Stimulated activated CD8-positive, alpha-beta memory T cell treated with anti-CD3 and anti-CD28 coated beads, Interleukin-12 subunit alpha, Interleukin-12 subunit beta, amount 100 ng/mL, for 1 hour (primary cell): ENCODE data around the gene RHOU.

Experiments used
- DNase-seq: peaks from one replicate; pipeline ENCODE4 v3.0.0-alpha.2; 2020; ENCODE audit warnings: low read depth

The RHOU gene

GRCh38 chr1:228737601-228738041 lies 2.3 kb downstream of the RHOU start:
- no peak for DNase-seq

DNA sequence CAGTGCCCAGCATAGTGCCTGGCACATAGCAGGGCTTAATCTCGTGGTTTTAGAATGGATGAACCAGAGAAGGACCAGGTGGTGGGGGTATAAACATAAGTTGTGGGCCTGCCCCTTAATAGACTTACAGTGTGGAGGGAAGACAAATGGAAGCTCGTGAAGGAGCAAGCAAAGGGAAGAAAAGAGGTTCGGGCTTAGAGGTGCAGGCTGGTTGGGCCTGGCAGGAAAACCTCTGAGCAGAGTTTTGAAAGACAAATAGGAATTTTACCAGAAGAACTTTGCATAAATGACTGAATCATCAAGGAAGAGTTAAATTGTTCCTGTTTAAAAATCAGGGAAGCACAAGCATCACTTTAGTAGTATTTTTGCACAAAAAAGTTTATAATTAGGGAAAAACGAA lies 4.5 kb downstream of the RHOU start:
- no peak for DNase-seq

DNA sequence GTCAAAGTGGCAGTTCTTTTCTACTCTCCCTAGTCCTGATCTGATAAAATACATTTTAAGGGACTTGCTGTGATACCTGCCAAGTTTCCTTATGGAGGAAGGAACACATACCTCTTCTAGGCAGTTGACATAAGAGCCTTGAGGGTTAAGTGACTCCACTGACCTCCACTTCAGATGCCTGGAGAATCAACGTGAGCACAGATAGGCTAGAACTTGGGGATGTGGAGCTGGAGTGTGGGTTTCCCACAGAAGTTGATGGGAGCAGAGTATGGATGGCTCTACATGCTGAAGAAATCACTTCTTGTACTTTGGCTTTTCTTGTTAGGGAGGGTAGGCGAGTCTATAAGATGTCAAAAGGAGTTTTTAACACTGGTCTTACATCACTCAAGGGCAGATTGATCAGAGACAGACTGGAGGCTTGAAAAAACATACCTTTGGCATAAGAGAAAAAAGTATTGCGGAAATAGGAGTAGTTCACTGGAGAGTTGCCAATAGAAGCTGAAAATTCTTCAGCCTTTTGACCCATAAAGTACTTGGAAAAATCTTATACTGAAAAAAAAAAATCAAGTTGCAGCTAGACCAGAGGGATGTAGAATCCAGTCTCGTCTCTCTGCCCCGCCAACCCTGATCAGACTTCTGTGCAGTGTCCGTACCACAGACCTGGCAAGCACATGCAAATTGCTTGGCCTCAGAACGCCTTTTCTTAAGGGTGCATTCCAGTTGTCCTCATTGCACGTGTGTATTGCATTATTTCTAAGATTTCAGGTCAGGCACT lies 5.5 kb downstream of the RHOU start:
- no peak for DNase-seq

GRCh38 chr1:228742281-228742860 lies 7.1 kb downstream of the RHOU start:
- DNase-seq, result no peak

GRCh38 chr1:228743405-228743804 lies 8.1 kb downstream of the RHOU start:
- DNase-seq, result no peak

DNA sequence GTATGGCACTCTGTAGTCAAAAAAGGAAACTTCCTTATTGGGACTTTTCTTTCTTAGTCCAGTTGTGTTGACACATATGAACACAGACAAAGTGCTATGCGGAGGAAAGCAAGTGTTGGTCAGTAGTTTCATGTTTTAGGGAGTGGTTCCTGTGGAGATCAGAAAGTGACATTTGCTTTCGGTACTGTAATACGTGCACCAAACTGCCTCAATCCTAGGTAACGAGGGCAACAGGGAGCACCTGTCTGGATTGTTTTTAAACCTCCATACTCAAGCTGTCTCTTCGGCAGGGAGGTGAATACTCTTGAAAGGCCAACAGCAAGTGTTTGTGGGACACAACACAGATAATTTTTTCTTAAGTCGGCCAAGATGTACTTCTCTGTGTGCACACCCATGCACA lies 9.1 kb downstream of the RHOU start:
- no peak for DNase-seq

- DNase-seq, result no peak
Observed at GRCh38 chr1:228744918-228745317, 9.6 kb downstream of the RHOU start.

DNA sequence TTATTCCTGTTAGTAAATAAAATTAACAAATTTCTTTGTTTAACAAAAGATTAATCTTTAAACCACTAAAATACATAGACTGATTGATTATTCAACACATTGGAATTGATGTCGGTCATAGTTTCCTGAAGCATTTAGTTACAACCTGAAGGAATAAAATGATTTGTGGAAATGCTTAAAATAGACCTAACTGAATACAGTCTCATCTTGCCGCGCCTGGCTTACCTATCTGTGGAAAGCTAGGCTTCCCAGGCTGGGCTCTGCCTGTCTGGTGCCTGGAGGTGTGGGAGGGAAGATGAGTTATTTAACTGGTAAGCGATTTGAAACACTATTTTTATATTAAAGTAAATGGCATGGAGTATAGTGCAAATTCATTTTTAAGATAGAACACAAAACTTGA lies 10.2 kb downstream of the RHOU start:
- DNase-seq, result no peak

DNA sequence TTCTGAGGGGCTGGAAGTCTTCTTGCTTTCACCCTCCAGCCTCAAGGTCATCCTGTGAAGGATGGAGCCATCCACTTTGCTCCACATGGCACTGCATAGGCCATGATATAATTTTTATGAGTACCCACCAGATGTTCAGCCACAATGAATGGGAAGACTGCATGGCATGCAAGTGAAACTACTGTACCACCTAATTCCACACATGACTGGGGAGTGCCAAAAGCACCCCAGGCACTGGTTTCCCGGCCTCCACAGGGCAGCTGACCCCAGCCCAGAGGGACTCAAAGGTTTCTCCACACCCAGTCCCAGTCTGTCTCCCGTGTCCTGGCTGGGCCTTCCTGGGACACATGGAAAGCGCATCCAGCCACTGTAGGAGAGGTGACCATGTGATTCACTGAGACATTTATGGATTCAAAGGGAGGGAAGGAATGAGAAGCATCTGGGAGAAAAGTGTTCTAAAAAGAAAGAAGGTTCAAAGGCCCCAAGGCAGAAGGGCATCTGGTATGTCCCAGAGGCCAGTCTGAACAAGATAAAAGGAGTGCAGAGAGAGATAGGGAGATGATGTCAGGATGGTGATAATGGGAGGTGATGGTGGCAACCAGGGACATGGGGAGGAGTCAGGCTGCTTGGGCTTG lies 12.1 kb downstream of the RHOU start:
- DNase-seq, result no peak

- DNase-seq, result no peak
Observed at GRCh38 chr1:228748029-228748428, 12.8 kb downstream of the RHOU start.

- DNase-seq, result no peak
Observed at GRCh38 chr1:228748431-228748830, 13.2 kb downstream of the RHOU start.

DNA sequence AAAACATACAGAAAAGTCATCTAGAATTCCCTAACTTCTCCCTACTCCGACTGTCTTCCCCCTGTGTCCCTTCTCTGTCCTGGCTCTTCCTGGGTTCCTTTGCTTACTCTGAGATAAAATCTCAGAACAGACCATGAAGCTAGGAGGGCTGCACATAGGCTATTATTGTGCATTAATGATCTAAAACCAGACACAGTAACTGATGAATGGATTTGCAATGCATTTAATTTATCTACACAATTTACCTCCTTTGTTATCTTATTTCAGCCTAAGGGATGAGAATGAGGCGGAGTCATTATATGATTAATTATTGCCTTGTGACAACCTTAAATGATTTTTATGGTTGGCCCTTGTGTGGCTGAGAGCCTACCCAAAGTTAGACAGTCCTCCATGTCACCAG lies 14.5 kb downstream of the RHOU start:
- no peak for DNase-seq

GRCh38 chr1:228750915-228751314 lies 15.6 kb downstream of the RHOU start:
- no peak for DNase-seq

DNA sequence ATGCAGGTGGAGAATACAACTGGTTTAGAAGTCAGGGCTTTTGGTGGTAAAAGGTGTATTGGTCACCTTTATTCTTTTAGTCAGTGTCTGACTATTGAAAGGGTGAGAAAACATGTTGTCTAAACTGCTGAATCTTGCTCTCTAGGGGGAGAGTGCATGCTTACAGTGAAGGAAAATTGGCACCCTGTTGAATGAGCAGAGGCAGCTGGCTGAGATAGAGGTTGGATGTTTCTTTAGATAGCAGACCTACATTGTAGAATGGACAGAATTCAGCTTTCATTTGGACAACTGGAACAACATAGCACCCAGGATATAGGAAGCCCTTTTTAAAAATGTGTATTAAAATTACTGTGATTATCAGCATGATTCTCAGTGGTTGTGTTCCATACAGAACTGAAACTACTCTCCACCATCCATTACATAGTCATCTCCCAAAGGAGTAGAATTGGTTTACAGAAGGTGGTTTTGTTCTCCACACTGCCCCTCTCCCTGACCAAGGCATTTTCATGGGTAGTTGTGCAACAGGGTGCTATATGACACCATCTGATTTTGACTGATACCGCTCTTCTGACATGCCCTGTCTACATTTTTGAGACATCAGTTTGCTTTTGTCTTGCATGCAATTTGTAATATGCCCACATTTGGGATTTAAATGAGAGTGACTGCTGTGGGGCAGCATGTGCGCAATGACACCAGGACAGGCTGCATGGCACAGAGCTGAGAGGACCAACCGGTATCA lies 16.2 kb downstream of the RHOU start:
- DNase-seq, result no peak

- no peak for DNase-seq
Observed at GRCh38 chr1:228752258-228752657, 17.0 kb downstream of the RHOU start.

- DNase-seq, result no peak
Observed at GRCh38 chr1:228752675-228753265, 17.5 kb downstream of the RHOU start.

DNA sequence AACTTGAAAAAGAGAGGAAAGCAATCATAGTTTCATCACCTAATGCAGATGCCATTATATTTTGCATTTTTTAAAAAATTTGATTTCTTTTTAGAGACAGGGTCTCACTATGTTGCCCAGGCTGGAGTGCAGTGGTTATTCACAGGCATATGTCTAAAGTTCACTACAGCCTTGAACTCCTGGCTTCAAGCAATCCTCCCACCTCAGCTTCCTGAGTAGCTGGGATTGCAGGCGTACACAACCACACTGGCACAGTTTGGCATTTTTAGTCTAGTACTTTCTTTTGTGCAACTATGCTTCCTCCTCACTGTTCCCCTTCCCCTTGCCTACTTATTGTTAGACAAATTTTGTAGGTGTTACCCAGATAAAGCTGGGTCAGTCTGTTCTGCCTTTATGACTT lies 18.0 kb downstream of the RHOU start:
- DNase-seq, result no peak

- no peak for DNase-seq
Observed at GRCh38 chr1:228753786-228754360, 18.6 kb downstream of the RHOU start.

GRCh38 chr1:228754646-228755268 lies 19.5 kb downstream of the RHOU start:
- no peak for DNase-seq

DNA sequence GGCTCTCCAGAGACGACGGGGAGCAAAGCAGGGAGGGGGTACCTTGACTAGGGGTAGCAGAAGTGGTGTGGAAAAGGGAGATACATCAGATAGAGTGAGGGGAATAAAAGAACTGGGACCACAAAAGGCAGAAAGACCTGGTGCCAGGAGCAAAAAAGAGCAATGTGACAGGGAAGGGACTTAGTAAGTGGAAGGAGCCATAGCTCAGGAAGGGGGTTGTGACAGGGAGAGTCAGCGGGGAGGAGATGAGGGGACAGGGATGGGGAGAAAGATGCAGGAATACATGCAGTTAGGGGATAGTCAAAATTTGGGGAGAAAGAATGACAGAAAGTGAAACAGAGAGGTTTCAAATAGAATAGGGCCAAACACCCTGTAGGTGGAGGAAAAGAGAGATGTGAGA lies 20.5 kb downstream of the RHOU start:
- no peak for DNase-seq

- no peak for DNase-seq
Observed at GRCh38 chr1:228756457-228756856, 21.2 kb downstream of the RHOU start.

DNA sequence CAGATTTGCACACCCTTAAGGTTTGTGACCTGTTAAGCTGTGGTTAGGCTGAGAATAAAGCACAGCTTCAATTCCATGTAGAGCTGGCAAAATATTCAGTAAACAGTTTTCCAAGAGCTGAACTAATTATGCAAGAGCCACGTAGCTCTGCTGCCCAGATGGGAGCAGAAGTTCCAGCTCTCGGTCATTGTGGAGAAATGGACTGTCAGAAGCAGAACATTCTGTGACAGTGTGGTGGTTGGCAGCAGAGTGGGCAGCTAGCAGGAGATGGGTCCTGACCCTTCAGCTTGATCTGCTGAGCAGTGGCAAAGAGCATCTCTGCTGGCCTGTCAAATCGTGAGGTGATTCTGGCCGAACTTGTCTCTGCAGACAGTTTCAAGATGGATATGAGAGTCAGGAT lies 23.2 kb downstream of the RHOU start:
- no peak for DNase-seq
